GM12891 (cell line): ENCODE results near the gene RTP5.

Experiments
- DNase-seq: peaks from one replicate; pipeline ENCODE4 v3.0.0; 2011; ENCODE audit warnings: low spot score; ENCODE audit not compliant: insufficient read length
- FAIRE-seq: peaks from 2 replicates; lab custom pipeline; 2011; peaks lifted over from hg19 to GRCh38; lab: Jason Lieb, UNC
- PAX5 ChIP-seq: IDR thresholded peaks from 2 replicates; pipeline ENCODE4 v1.6.1; 2011; ENCODE audit warnings: low read length, moderate library complexity, mild to moderate bottlenecking; ENCODE audit not compliant: insufficient read depth, severe bottlenecking
- POLR2A ChIP-seq: IDR thresholded peaks from 2 replicates; pipeline ENCODE4 v1.6.1; 2011; ENCODE audit warnings: low read depth, low read length, control low read depth
- POLR2AphosphoS5 ChIP-seq: IDR thresholded peaks from 2 replicates; pipeline ENCODE4 v1.6.1; 2011; ENCODE audit warnings: low read depth, low read length, control low read depth
- POU2F2 ChIP-seq: IDR thresholded peaks from 2 replicates; pipeline ENCODE4 v1.6.1; 2011; ENCODE audit warnings: low read depth, mild to moderate bottlenecking, control low read depth, low read length, moderate library complexity
- SPI1 ChIP-seq: IDR thresholded peaks from 2 replicates; pipeline ENCODE4 v1.6.1; 2011; ENCODE audit warnings: low read depth, low read length, control low read depth
- TAF1 ChIP-seq: IDR thresholded peaks from 2 replicates; pipeline ENCODE4 v1.6.1; 2011; ENCODE audit warnings: low read depth, low read length, control low read depth

The RTP5 gene

GRCh38 chr2:241834527-241835210 lies 34.9 kb upstream of the RTP5 start:
- DNase-seq = no peak
- FAIRE-seq = no peak
- no peak for TF ChIP-seq SPI1
- no peak for TF ChIP-seq POLR2A
- TF ChIP-seq POU2F2 = no peak
- TF ChIP-seq POLR2AphosphoS5 = no peak
- no peak for TF ChIP-seq TAF1
- TF ChIP-seq PAX5 = no peak

- DNase-seq (no peak), FAIRE-seq (no peak)
- TF ChIP-seq POLR2A (no peak), TAF1 (no peak), PAX5 (no peak), POU2F2 (no peak), POLR2AphosphoS5 (no peak), SPI1 (no peak)
Measured at GRCh38 chr2:241835611-241836010, 33.9 kb upstream of the RTP5 start.

GRCh38 chr2:241836292-241836691 lies 33.2 kb upstream of the RTP5 start:
- FAIRE-seq = no peak
- TF ChIP-seq PAX5 (no peak), POU2F2 (no peak), POLR2AphosphoS5 (no peak), SPI1 (no peak), TAF1 (no peak), POLR2A (no peak)
- no peak for DNase-seq

- no peak for TF ChIP-seq POU2F2
- no peak for TF ChIP-seq POLR2AphosphoS5
- TF ChIP-seq POLR2A = no peak
- TF ChIP-seq PAX5 = no peak
- TF ChIP-seq SPI1 = no peak
- TF ChIP-seq TAF1 = no peak
- FAIRE-seq (no peak), DNase-seq (no peak)
Measured at GRCh38 chr2:241837197-241837965, 32.1 kb upstream of the RTP5 start.

GRCh38 chr2:241841181-241842066 lies 28.1 kb upstream of the RTP5 start:
- DNase-seq (no peak), FAIRE-seq (no peak)
- no peak for TF ChIP-seq POLR2A
- TF ChIP-seq POLR2AphosphoS5 = no peak
- no peak for TF ChIP-seq POU2F2
- TF ChIP-seq SPI1 = no peak
- TF ChIP-seq TAF1 = no peak
- TF ChIP-seq PAX5 = no peak

GRCh38 chr2:241842067-241842415 lies 27.5 kb upstream of the RTP5 start:
- FAIRE-seq (no peak), DNase-seq (no peak)
- no peak for TF ChIP-seq POU2F2
- TF ChIP-seq POLR2A = no peak
- TF ChIP-seq POLR2AphosphoS5 = no peak
- TF ChIP-seq TAF1 = no peak
- no peak for TF ChIP-seq SPI1
- no peak for TF ChIP-seq PAX5

GRCh38 chr2:241842620-241843211 lies 26.8 kb upstream of the RTP5 start:
- 0 out of 2 replicates have a peak, but pooled peaks have one; percentile 13 for TF ChIP-seq SPI1
- TF ChIP-seq TAF1 = no peak
- no peak for TF ChIP-seq PAX5
- FAIRE-seq (peak; percentile 85), DNase-seq (peak; percentile 70)

GRCh38 chr2:241843321-241844065 lies 26.0 kb upstream of the RTP5 start:
- DNase-seq (peak; percentile 28), FAIRE-seq (no peak)
- TF ChIP-seq POLR2AphosphoS5 (no peak), SPI1 (no peak), TAF1 (no peak), PAX5 (no peak), POU2F2 (no peak), POLR2A (no peak)
